ENCODE measurements around the gene CD36.

The CD36 gene

DNA sequence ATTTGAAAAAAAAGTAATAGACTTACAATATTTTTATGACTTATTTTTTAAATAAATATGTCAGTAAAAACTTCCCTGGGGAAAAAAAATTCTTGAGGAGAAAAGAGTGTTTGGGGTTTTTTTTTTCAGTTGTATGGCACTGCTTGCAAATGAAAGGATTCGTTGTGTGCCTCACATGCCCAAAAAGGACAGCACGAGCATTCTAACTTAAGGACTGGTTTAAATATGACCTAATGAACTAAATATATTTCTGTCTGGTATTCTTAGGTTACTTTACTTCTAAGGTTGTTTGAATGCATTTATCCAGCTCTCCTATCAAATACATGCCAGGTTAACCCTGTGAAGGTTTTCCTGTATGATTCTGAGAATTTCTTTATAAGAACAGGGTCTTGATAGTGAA is 988 bp upstream of the CD36 start:
- DNase-seq (ENCODE audit: low spot score in 2 of 2) (no peak), ATAC-seq (no peak)
- H3K9me3 Mint-ChIP-seq: peaks cover 12% of the 10 kb centered on the region

DNA sequence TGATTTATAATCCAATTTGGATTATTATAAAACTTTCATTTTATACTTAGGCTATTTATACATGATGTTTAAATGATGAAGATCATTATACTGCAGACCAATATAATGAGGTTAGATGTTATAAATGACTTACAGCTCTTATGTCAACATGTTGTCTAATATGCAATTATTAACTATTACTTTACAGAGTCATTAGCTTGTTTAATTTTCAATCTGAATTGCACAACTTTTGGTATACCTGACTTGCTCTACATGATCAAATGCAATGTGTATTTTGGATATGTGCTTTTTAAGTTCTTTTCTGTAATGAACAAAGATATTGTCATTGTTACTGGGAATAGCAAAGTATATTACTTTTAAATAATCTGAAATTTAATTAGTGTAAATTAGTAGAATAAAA is 569 bp downstream of the CD36 start:
- H3K36me3 Mint-ChIP-seq: no peaks in the 10 kb centered on the region
- no peaks in the 10 kb centered on the region for H3K4me1 Mint-ChIP-seq
- peaks cover 12% of the 10 kb centered on the region for H3K9me3 Mint-ChIP-seq
- no peak overlapping the region for H3K4me3 Mint-ChIP-seq
- no peak for ATAC-seq
- no peak overlapping the region for H3K27ac Mint-ChIP-seq
- no peak for DNase-seq (ENCODE audit: low spot score in 2 of 2)

More for the DNA sequence above, 988 bp upstream of the CD36 start:
- H3K4me1 Mint-ChIP-seq: no peaks in the 10 kb centered on the region
- no peaks in the 10 kb centered on the region for H3K36me3 Mint-ChIP-seq
- H3K27ac Mint-ChIP-seq: no peak overlapping the region
- H3K4me3 Mint-ChIP-seq: no peak overlapping the region

DNA sequence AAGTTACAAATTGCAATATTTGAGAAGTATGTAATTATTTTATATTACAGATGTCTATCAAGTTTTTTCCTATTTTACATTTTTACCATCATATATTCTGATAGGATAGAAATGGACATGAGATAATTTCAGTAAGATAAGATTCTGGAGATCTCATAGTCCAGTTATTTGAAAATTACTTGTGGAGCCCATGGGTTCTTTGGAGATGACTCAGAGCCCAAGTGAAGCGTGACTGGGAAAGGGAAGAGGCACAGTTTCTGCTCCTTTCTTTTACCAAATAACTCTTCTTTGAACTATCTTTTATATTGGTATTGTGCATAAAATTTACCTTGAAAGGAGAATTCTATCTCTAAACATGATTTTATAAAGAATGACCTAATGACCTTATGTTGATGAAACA is 2.4 kb downstream of the CD36 start:
- Mint-ChIP-seq H3K9me3 (peaks cover 6% of the 10 kb centered on the region), H3K27ac (no peak overlapping the region), H3K4me1 (no peaks in the 10 kb centered on the region), H3K4me3 (no peak overlapping the region), H3K36me3 (no peaks in the 10 kb centered on the region)
- ATAC-seq (no peak), DNase-seq (ENCODE audit: low spot score in 2 of 2) (no peak)

DNA sequence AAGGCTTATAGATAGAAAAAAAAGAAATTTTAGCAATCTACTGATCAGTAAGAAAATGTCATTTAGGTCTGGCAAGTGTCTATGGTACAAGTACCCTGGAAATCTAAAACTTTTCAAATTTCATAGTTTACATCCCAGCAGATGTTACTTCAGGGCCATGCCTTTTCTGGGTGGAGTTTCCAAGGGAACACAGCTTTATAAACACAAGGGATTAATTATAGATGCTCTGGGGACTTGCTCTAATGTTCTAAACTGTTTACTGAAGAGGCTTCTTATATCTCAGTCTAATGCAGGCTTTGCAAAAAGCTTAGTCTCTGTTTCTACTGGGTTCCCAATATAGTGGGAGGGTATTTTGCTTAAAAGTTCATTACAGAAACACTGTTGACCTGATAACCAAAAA is 3.1 kb downstream of the CD36 start:
- H3K27ac Mint-ChIP-seq: no peak overlapping the region
- DNase-seq (ENCODE audit: low spot score in 2 of 2): no peak

DNA sequence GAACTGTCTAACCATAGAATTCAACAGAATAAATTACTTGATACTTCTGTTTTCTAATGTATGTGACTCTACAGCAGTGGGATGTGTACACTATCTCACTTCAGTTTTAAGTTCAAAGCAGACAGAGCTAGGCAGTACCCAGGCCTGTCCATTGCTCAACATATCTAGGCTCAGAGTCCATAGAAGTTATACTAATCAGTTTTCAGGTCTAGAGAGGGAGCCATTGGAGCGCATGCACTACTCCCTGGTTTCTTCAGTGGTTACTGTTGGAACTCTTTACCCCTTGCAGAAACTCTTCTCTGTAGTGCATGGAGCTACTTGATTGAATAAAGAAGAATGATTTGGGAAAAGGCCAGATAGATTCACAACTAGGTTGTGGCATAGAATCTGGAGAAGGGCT is 4.4 kb downstream of the CD36 start:
- no peaks in the 10 kb centered on the region for H3K36me3 Mint-ChIP-seq
- H3K9me3 Mint-ChIP-seq: peaks cover 7% of the 10 kb centered on the region
- DNase-seq (ENCODE audit: low spot score in 2 of 2) (no peak), ATAC-seq (no peak)
- H3K4me3 Mint-ChIP-seq: no peak overlapping the region
- no peaks in the 10 kb centered on the region for H3K4me1 Mint-ChIP-seq
- H3K27ac Mint-ChIP-seq: no peak overlapping the region

More for the DNA sequence above, 3.1 kb downstream of the CD36 start:
- ATAC-seq: no peak
- Mint-ChIP-seq H3K36me3 (no peaks in the 10 kb centered on the region), H3K4me3 (no peak overlapping the region), H3K9me3 (peaks cover 9% of the 10 kb centered on the region), H3K4me1 (no peaks in the 10 kb centered on the region)

DNA sequence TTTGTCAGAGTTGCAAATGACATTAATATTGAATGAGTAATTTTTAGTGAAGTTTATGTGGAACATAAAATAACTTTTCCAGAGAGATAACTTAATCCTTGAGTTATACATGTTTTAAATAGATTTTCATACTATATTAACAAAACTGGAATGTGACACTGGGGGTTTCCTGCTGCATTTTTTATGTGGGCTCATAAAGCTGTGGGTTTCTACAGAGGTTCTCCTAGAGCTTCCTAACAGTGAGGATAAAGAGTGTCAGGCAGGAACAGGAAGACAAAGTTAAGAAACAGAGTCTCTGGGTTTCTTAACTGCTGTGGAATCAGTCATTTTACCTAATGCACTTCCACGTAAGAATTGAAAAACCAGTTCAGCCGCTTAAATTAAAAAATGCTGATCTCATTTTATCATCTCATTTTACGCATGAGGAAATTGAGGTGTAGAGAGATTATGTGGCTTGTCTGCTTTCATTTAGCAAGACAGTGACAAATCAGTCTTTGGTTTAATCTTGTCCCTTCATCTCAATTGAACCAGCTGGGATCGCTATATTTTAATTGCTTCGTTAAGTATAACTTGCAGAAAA is 5.0 kb downstream of the CD36 start:
- Mint-ChIP-seq H3K36me3 (no peaks in the 10 kb centered on the region), H3K4me1 (no peaks in the 10 kb centered on the region), H3K4me3 (no peak overlapping the region), H3K27ac (no peak overlapping the region), H3K9me3 (peaks cover 7% of the 10 kb centered on the region)
- ATAC-seq (no peak), DNase-seq (ENCODE audit: low spot score in 2 of 2) (no peak)

DNA sequence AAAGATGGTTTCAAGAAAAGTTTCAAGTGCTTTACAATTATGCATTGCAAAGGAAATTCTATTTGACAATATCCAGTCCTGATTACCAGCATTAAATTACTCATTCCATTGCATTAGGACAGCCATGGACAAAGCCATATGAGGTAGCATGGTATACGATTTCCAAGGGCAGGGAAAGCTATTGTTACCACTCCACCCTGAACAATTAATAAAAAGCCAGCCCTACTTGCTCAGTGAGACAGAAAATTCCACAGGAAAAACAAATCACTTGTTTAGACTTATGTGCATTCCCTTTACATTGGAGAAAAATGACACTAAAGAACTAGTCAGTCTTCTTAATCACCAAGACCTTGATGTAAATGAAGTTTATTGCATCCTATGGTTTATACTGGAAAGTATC is 5.6 kb downstream of the CD36 start:
- no peak overlapping the region for H3K4me3 Mint-ChIP-seq
- no peak overlapping the region for H3K27ac Mint-ChIP-seq
- H3K4me1 Mint-ChIP-seq: no peaks in the 10 kb centered on the region
- no peak for ATAC-seq
- H3K9me3 Mint-ChIP-seq: peaks cover 10% of the 10 kb centered on the region
- DNase-seq (ENCODE audit: low spot score in 2 of 2): no peak
- H3K36me3 Mint-ChIP-seq: no peaks in the 10 kb centered on the region

DNA sequence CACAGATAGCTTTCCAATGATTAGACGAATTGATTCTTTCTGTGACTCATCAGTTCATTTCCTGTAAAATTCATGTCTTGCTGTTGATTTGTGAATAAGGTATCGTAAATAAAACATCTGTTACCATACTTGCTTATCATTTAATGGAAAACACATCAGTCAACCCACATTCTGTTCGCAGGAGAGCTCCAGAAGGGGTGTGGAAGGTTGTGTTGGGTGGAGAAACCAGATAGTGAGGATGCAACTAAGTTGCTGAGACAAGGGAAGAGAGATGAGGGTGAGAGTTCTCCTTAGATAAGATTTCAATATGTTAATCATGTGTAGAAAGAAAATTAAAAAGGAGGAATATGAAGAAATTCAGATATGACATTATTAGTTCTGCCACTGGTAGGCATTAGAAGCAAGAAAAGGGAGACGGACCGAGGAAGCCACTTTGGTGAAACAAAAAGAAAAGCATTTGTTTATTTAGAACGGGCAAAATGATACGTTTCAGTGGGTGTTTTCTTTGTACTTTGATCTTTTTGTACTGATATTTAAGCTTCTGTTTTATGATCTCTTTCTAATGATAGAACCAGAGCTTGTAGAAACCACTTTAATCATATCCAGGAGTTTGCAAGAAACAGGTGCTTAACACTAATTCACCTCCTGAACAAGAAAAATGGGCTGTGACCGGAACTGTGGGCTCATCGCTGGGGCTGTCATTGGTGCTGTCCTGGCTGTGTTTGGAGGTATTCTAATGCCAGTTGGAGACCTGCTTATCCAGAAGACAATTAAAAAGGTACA is 7.8 kb downstream of the CD36 start:
- no peaks in the 10 kb centered on the region for H3K4me1 Mint-ChIP-seq
- H3K27ac Mint-ChIP-seq: no peak overlapping the region
- no peaks in the 10 kb centered on the region for H3K36me3 Mint-ChIP-seq
- ATAC-seq: no peak
- no peak for DNase-seq (ENCODE audit: low spot score in 2 of 2)
- H3K9me3 Mint-ChIP-seq: peaks cover 16% of the 10 kb centered on the region
- H3K4me3 Mint-ChIP-seq: no peak overlapping the region

DNA sequence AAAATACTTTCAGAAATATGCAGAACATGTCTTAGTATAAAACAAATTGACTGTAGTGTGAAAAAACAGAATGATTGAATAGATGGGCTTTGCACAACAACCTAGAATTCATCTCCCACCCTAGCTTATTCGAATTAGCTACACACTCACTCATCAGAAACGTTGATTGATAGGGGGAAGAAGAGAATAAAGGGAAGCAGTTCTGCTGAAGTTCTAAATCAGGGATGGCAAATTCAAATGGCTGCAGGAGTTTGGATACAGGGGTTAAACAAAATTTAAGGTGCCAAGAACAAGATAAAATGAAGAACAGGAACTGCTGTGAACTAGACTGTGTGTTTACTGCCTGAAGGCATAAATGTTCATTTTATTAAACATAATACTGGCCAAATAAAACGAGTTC is 9.0 kb downstream of the CD36 start:
- no peak for DNase-seq (ENCODE audit: low spot score in 2 of 2)
- no peak overlapping the region for H3K27ac Mint-ChIP-seq
- H3K4me3 Mint-ChIP-seq: no peak overlapping the region
- no peak for ATAC-seq
- H3K36me3 Mint-ChIP-seq: no peaks in the 10 kb centered on the region
- H3K4me1 Mint-ChIP-seq: no peaks in the 10 kb centered on the region
- peaks cover 12% of the 10 kb centered on the region for H3K9me3 Mint-ChIP-seq

DNA sequence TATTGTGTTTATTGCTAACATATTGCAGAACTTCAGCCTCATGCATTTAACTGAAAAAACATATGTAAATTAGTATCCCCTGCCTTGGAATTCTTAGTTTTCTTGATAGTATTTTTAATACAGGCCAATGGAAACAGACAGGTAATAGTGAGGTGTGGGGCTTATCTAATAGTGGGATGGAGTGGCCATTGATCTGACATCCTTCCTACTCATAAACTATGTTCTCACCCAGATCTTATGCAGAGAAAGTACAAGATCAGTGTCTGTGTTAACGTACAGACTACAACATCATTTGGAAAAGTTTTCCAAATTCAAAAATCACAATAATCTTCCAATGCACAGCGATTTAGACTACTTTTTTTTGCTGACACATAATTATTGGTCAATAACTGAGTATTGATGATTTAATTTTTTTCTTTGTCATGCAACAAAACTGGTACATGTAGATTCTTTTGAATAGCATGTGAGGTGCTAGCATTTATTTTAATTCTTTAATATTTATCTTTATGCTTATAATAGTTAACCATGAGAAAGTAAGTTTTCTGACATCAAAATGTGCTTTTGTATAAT is 9.7 kb downstream of the CD36 start:
- no peaks in the 10 kb centered on the region for H3K4me1 Mint-ChIP-seq
- no peak overlapping the region for H3K27ac Mint-ChIP-seq
- DNase-seq (ENCODE audit: low spot score in 2 of 2): no peak
- H3K4me3 Mint-ChIP-seq: no peak overlapping the region
- ATAC-seq: no peak
- peaks cover 12% of the 10 kb centered on the region for H3K9me3 Mint-ChIP-seq
- H3K36me3 Mint-ChIP-seq: no peaks in the 10 kb centered on the region

DNA sequence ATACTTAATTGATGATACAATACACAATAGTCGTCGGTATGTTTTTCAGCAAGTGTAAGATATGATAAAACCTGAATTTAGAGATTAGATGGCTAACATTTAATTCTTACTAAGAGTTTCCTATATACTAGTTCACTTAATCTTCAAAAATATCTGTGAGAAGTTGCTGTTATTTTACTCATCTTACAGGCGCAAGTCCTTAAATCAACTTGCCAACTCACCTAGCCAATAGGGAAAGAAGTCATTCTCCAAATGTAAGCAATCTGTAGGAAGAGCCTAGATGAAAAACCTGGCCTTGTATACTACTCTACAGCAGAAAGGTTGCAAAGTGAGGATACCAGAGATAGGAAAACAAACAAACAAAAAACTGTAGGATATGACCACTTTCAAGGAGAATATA is 10.6 kb downstream of the CD36 start:
- no peak for DNase-seq (ENCODE audit: low spot score in 2 of 2)
- Mint-ChIP-seq H3K36me3 (no peaks in the 10 kb centered on the region), H3K4me3 (no peak overlapping the region), H3K4me1 (no peaks in the 10 kb centered on the region), H3K9me3 (peaks cover 12% of the 10 kb centered on the region), H3K27ac (no peak overlapping the region)
- ATAC-seq: no peak

DNA sequence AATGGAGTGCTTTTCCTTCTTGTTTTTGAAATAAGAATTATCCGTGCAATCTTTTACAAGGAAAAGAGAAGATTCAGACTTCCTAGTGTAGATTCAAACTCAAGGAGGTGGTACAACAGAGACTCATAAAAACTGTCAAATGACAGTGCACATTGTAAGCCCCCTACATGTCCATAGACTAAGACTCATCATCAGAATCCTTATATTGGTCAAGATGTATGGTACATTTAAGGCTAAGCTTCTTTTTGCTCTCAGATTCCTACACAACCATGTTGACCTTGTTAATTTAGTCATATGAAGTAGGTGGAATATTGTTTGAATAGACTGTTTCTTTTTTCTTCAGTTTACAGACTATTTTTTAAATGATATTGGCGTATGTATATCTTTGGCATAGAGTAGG is 11.6 kb downstream of the CD36 start:
- ATAC-seq (no peak), DNase-seq (ENCODE audit: low spot score in 2 of 2) (no peak)
- no peaks in the 10 kb centered on the region for H3K4me1 Mint-ChIP-seq
- no peak overlapping the region for H3K4me3 Mint-ChIP-seq
- no peaks in the 10 kb centered on the region for H3K36me3 Mint-ChIP-seq
- H3K9me3 Mint-ChIP-seq: peaks cover 12% of the 10 kb centered on the region
- no peak overlapping the region for H3K27ac Mint-ChIP-seq

DNA sequence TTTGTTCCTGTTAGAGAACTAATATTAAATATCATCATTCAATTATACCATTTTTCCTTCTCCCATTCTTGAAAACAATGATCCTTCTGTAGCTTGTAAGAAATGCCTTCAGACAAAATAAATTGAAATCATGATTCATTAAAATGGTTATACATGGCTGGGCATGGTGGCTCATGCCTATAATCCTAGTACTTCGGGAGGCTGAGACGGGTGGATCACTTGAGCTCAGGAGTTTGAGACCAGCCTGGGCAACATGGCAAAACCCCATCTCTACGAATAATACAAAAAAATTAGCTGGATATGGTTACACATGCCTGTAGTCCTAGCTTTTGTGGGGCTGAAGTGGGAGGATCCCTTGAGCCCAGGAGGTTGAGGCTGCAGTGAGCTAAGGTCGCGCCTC is 13.0 kb downstream of the CD36 start:
- Mint-ChIP-seq H3K27ac (no peak overlapping the region), H3K36me3 (no peaks in the 10 kb centered on the region), H3K4me1 (no peaks in the 10 kb centered on the region), H3K4me3 (no peak overlapping the region), H3K9me3 (peaks cover 8% of the 10 kb centered on the region)
- ATAC-seq (no peak), DNase-seq (ENCODE audit: low spot score in 2 of 2) (no peak)

DNA sequence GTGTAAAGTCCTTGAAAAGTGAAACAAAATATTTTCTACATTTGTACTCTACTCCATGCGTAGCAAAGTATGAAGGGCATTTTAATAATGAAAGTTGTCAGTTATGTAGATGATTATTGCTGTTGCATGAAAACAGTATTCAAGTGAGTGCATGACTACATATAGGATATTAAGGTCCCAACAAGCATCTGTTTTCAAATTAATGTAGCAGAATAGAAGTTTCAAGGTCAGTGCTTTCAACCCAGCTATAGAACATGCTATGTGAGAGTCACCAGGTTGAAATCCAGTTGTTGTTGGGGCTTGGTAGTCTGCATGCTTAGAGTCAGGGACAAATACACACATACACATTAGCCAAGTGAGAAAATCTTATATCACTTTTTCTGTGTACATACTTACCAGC is 14.8 kb downstream of the CD36 start:
- no peak for ATAC-seq
- DNase-seq (ENCODE audit: low spot score in 2 of 2): no peak
- Mint-ChIP-seq H3K27ac (no peak overlapping the region), H3K4me1 (no peaks in the 10 kb centered on the region), H3K36me3 (no peaks in the 10 kb centered on the region), H3K9me3 (peaks cover 8% of the 10 kb centered on the region), H3K4me3 (no peak overlapping the region)

DNA sequence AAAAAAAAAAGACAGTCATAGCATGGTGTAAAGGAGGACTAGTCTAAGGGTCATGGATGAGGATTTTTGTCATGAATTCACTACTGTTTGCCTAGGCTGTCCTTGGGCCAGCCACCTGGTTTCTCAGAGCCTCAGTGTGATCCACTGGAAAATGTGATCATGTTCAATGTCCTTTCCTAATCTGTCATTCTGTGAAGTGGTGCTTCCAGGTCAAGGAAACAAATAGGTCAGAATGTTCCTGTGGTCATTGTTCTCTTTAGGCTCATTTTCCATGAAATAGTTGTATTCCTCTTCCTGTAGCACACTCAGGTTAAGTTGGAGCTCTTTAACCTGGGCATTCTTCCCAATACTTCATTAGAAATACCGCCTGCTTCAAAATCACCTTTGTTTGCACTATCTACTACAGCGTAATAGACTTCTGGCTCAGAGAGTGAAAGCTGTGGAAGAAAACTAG is 16.5 kb downstream of the CD36 start:
- Mint-ChIP-seq H3K4me1 (no peaks in the 10 kb centered on the region), H3K36me3 (no peaks in the 10 kb centered on the region), H3K27ac (no peak overlapping the region), H3K4me3 (no peak overlapping the region), H3K9me3 (no peaks in the 10 kb centered on the region)
- ATAC-seq: no peak
- DNase-seq (ENCODE audit: low spot score in 2 of 2): no peak

DNA sequence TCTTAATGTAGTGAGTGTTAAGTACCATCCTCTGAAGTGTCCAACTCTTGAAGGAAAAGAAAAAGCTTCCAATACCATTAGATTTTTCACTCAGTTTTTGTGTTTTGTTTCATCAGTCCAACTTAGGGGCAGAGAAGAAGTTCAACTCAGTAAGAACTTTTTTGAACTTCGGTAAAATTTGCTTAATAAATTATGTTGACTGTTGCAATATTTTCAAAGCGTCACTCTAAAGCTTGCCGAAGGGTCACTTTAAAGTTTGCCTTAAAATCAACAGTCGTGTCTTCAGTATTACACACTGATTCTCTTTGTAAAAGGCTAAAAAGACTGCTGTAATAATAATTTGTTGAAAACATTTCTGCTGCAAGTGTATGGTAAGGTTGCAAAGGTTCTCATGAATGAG is 17.6 kb downstream of the CD36 start:
- H3K4me1 Mint-ChIP-seq: no peaks in the 10 kb centered on the region
- DNase-seq (ENCODE audit: low spot score in 2 of 2) (no peak), ATAC-seq (no peak)
- no peak overlapping the region for H3K4me3 Mint-ChIP-seq
- H3K36me3 Mint-ChIP-seq: no peaks in the 10 kb centered on the region
- H3K27ac Mint-ChIP-seq: no peak overlapping the region
- peaks cover 5% of the 10 kb centered on the region for H3K9me3 Mint-ChIP-seq

Measured in stimulated activated effector memory CD8-positive, alpha-beta T cell treated with anti-CD3 and anti-CD28 coated beads, Interleukin-12 subunit alpha, Interleukin-12 subunit beta, amount 100 ng/mL, for 72 hours (primary cell).